HCT116 (cell line): ENCODE results near the gene DPP6. TPM values are rescaled to one million over a fixed set of nuclear protein-coding genes. Genes with fewer than 3 reads are reported as not detected.

Source experiments
- ATAC-seq: fragments of 200-7000 bp; cut with Tn5 transposase; 2 replicates; pipeline ENCODE4 v1.9.1; 2020; ENCODE audit warnings: mild to moderate bottlenecking, moderate library complexity
- BruUV-seq: library from RNA; stranded (reverse); fragments of 400-500 nt; replicated peaks from 2 replicates; lab custom pipeline; 2021; lab: Mats Ljungman, UMichigan
- CTCF ChIA-PET: fragments of 300-600 bp; sonication (Branson Sonifier 250); formaldehyde crosslinking; loops from one replicate; lab custom pipeline; 2021; ENCODE audit warnings: antibody characterized with exemption; lab: Charles Lee
- POLR2A ChIA-PET: fragments of 300-600, 350-600 bp; sonication (Branson Sonifier 250); formaldehyde crosslinking; loops from one replicate; lab custom pipeline; 2021; ENCODE audit warnings: antibody characterized with exemption; lab: Charles Lee
- RAD21 ChIA-PET, 2 experiments: fragments of 300-600 bp; sonication (Branson Sonifier 250); formaldehyde crosslinking; loops; one replicate each; lab custom pipeline; 2023; ENCODE audit warnings: low total read pairs in 2 of 2; ENCODE audit not compliant: uncharacterized antibody in 2 of 2, unreplicated experiment in 2 of 2, low non-redundant PET in 1 of 2; lab: Charles Lee
- DNase-seq: peaks from one replicate; pipeline ENCODE4 v3.0.0-alpha.2; 2010; ENCODE audit warnings: low read depth, low spot score
- H2AFZ ChIP-seq: fragments of 200-600 bp; shearing (Covaris generic), sonication (generic); 2 replicates; pipeline ENCODE4 v1.6.1; 2017; ENCODE audit warnings: low read depth, mixed run types, mixed read lengths, antibody characterized with exemption, low read length; ENCODE audit not compliant: poor library complexity, severe bottlenecking
- H3K27ac ChIP-seq: 2 replicates; pipeline ENCODE4 v1.5.1; 2012; ENCODE audit warnings: low read depth, low read length
- H3K27me3 ChIP-seq: fragments of 200-600 bp; sonication (generic); 2 replicates; pipeline ENCODE4 v1.6.1; 2016; ENCODE audit warnings: mixed run types, low read length, mixed read lengths; ENCODE audit not compliant: insufficient read depth
- H3K36me3 ChIP-seq, 2 experiments: fragments of 200-500 bp in 1 of 2; fragments of 200-600 bp in 1 of 2; sonication (Bioruptor generic) in 1 of 2; sonication (generic) in 1 of 2; 2 replicates each; pipeline versions ENCODE4 v1.5.1 to v1.6.1; 2014 to 2016; ENCODE audit warnings: low read length in 2 of 2, inconsistent platforms in 1 of 2, mixed read lengths in 1 of 2, mixed run types in 1 of 2; ENCODE audit not compliant: insufficient read depth in 2 of 2, control insufficient read depth in 1 of 2
- H3K4me1 ChIP-seq, 2 experiments: fragments of 200-600 bp in 1 of 2; sonication (generic) in 1 of 2; 2 replicates each; pipeline versions ENCODE4 v1.5.1 to v1.6.1; 2012 to 2017; ENCODE audit warnings: low read length in 2 of 2, inconsistent platforms in 1 of 2, mild to moderate bottlenecking in 1 of 2, mixed read lengths in 1 of 2, mixed run types in 1 of 2, moderate library complexity in 1 of 2; ENCODE audit not compliant: insufficient read depth in 2 of 2, control insufficient read depth in 1 of 2
- H3K4me2 ChIP-seq: fragments of 200-600 bp; sonication (generic); 2 replicates; pipeline ENCODE4 v1.6.1; 2017; ENCODE audit warnings: mixed run types, low read length, mixed read lengths
- H3K4me3 ChIP-seq, 2 experiments: fragments of 200-600 bp in 1 of 2; sonication (generic) in 1 of 2; replicated peaks in 1 of 2; 2 replicates each; pipeline ENCODE4 v1.5.1; 2011 to 2016; ENCODE audit warnings: low read length in 2 of 2, control low read depth in 1 of 2, low read depth in 1 of 2, mild to moderate bottlenecking in 1 of 2, mixed read lengths in 1 of 2, mixed run types in 1 of 2
- H3K79me2 ChIP-seq: fragments of 200-600 bp; sonication (generic); 2 replicates; pipeline ENCODE4 v1.6.1; 2017; ENCODE audit warnings: mild to moderate bottlenecking, mixed run types, low read length, moderate library complexity, mixed read lengths; ENCODE audit not compliant: insufficient read depth
- H3K9ac ChIP-seq: fragments of 200-600 bp; sonication (generic); 2 replicates; pipeline ENCODE4 v1.6.1; 2016; ENCODE audit warnings: low read length, mixed read lengths
- H3K9me2 ChIP-seq: fragments of 200-600 bp; sonication (generic), shearing (Covaris generic); 2 replicates; pipeline ENCODE4 v1.6.1; 2017; ENCODE audit warnings: mixed run types, mild to moderate bottlenecking, moderate library complexity; ENCODE audit not compliant: insufficient read depth
- H3K9me3 ChIP-seq, 2 experiments: fragments of 200-500 bp in 1 of 2; fragments of 200-600 bp in 1 of 2; sonication (Bioruptor generic) in 1 of 2; sonication (generic) in 1 of 2; 2 replicates each; pipeline ENCODE4 v1.6.1; 2014 to 2017; ENCODE audit warnings: low read length in 2 of 2, mixed read lengths in 2 of 2, inconsistent platforms in 1 of 2, low read depth in 1 of 2, mild to moderate bottlenecking in 1 of 2, mixed run types in 1 of 2, moderate library complexity in 1 of 2; ENCODE audit not compliant: control insufficient read depth in 1 of 2, insufficient read depth in 1 of 2
- H4K20me1 ChIP-seq: fragments of 200-600 bp; sonication (generic), shearing (Covaris generic); 2 replicates; pipeline ENCODE4 v1.6.1; 2017; ENCODE audit warnings: mixed run types, mild to moderate bottlenecking, moderate library complexity; ENCODE audit not compliant: insufficient read depth
- ATF3 ChIP-seq: IDR thresholded peaks from 2 replicates; pipeline ENCODE4 v1.6.1; 2012
- CEBPB ChIP-seq: IDR thresholded peaks from 2 replicates; pipeline ENCODE4 v1.6.1; 2012; ENCODE audit warnings: low read depth
- CTCF ChIP-seq, 3 experiments: fragments of 200-600 bp in 1 of 3; sonication (generic) in 1 of 3; IDR thresholded peaks in 2 of 3; conservative IDR thresholded peaks in 1 of 3; 2 replicates each; pipeline ENCODE4 v1.5.1; 2012 to 2017; ENCODE audit warnings: low read depth in 2 of 3, low read length in 2 of 3, antibody characterized with exemption in 1 of 3, borderline replicate concordance in 1 of 3, control low read depth in 1 of 3, mild to moderate bottlenecking in 1 of 3, mixed read lengths in 1 of 3, mixed run types in 1 of 3, moderate library complexity in 1 of 3; ENCODE audit not compliant: insufficient read depth in 1 of 3
- EGR1 ChIP-seq: IDR thresholded peaks from 2 replicates; pipeline ENCODE4 v1.6.1; 2012; ENCODE audit warnings: low read depth
- POLR2A ChIP-seq: IDR thresholded peaks from 2 replicates; pipeline ENCODE4 v1.7.0; 2011; ENCODE audit warnings: borderline replicate concordance; ENCODE audit not compliant: insufficient read depth, insufficient read length; ENCODE audit errors: extremely low read depth
- RAD21 ChIP-seq: IDR thresholded peaks from 2 replicates; pipeline ENCODE4 v1.6.1; 2012; ENCODE audit warnings: low read depth, mild to moderate bottlenecking
- SP1 ChIP-seq: IDR thresholded peaks from 2 replicates; pipeline ENCODE4 v1.6.1; 2012; ENCODE audit warnings: low read depth
- TCF7L2 ChIP-seq: IDR thresholded peaks from 2 replicates; pipeline ENCODE4 v1.7.0; 2011; ENCODE audit warnings: borderline replicate concordance, inconsistent platforms; ENCODE audit not compliant: insufficient read depth, insufficient read length; ENCODE audit errors: extremely low read depth
- ZBTB33 ChIP-seq: IDR thresholded peaks from 2 replicates; pipeline ENCODE4 v1.6.1; 2011; ENCODE audit warnings: mild to moderate bottlenecking, low read length, moderate library complexity; ENCODE audit not compliant: insufficient replicate concordance; ENCODE audit errors: extremely low read depth
- ZFX ChIP-seq: fragments of 450-650 bp; IDR thresholded peaks from 2 replicates; pipeline ENCODE4 v1.6.1; 2017
- ZNF274 ChIP-seq: fragments of 200-500 bp; sonication (Bioruptor generic); IDR thresholded peaks from 2 replicates; pipeline ENCODE4 v1.6.1; 2014; ENCODE audit warnings: mild to moderate bottlenecking, low read depth, low read length, inconsistent platforms
- intact Hi-C: fragments of 100-400 bp; cut with micrococcal nuclease; formaldehyde crosslinking; loops from 2 replicates; pipeline ENCODE4 v1.10.0; 2022
- total RNA-seq: library from RNA; stranded (reverse); gene quantifications from one replicate; pipeline ENCODE4 v1.2.1, GENCODE V29; 2021; ENCODE audit not compliant: unreplicated experiment

The DPP6 gene
- total RNA-seq, 1 experiment from 2014 or later, result not detected

GRCh38 chr7:154647625-154648024 is 595.4 kb downstream of the DPP6 start (continued):
- TF ChIP-seq ZBTB33, result no peak

GRCh38 chr7:154649015-154649414 is 596.8 kb downstream of the DPP6 start:
- CTCF ChIA-PET, result no interaction called here
- Histone ChIP-seq H3K79me2 (no peaks in the 10 kb centered on the region), H3K4me2 (no peak overlapping the region)

GRCh38 chr7:154649434-154649833 is 597.2 kb downstream of the DPP6 start:
- H3K4me1 ChIP-seq, result no peaks in the 10 kb centered on the region
- ATAC-seq, result no peak
- H3K36me3 ChIP-seq, result no peaks in the 10 kb centered on the region; a peak in 1 of 4 replicates
- H3K9me2 ChIP-seq, result no peaks in the 10 kb centered on the region
- no peak overlapping the region for H3K4me2 ChIP-seq
- ChIA-PET POLR2A (no interaction called here), RAD21 (no interaction called here), CTCF (no interaction called here)
- TF ChIP-seq CTCF (IDR thresholded peaks at IDR 0.05 in 2 of 3, conservative IDR thresholded peaks at IDR 0.05 in 1 of 3; ENCODE audit: borderline replicate concordance in 1 of 3, insufficient read depth in 1 of 3, low read depth in 2 of 3, low read length in 2 of 3), result no peak
- no peak for TF ChIP-seq POLR2A
- TF ChIP-seq CEBPB, result no peak
- no peak for TF ChIP-seq ZFX
- no peak for TF ChIP-seq RAD21
- TF ChIP-seq ZNF274, result no peak
- TF ChIP-seq EGR1, result no peak
- no peak for TF ChIP-seq TCF7L2
- DNase-seq, result no peak
- peaks cover 0 to 2% of the 10 kb centered on the region in 2 experiments; a peak in 1 of 4 replicates for H3K9me3 ChIP-seq
- no peak overlapping the region for H3K4me3 ChIP-seq
- no TSS peak for BruUV-seq
- H3K9ac ChIP-seq, result no peak overlapping the region
- no peaks in the 10 kb centered on the region for H3K79me2 ChIP-seq
- H3K27me3 ChIP-seq, result no peaks in the 10 kb centered on the region
- no peaks in the 10 kb centered on the region for H4K20me1 ChIP-seq
- no peak overlapping the region for H2AFZ ChIP-seq
- H3K27ac ChIP-seq, result no peak overlapping the region
- intact Hi-C loops, result no loop called here

More at GRCh38 chr7:154649015-154649414, 596.8 kb downstream of the DPP6 start:
- intact Hi-C loops, result no loop called here
- ChIA-PET POLR2A (no interaction called here), RAD21 (no interaction called here)
- Histone ChIP-seq H3K9ac (no peak overlapping the region), H3K27me3 (no peaks in the 10 kb centered on the region), H3K4me1 (no peaks in the 10 kb centered on the region), H4K20me1 (no peaks in the 10 kb centered on the region), H3K27ac (no peak overlapping the region), H3K9me3 (peaks cover 0 to 2% of the 10 kb centered on the region in 2 experiments; a peak in 1 of 4 replicates), H2AFZ (no peak overlapping the region), H3K36me3 (no peaks in the 10 kb centered on the region; a peak in 1 of 4 replicates), H3K4me3 (no peak overlapping the region), H3K9me2 (no peaks in the 10 kb centered on the region)
- no TSS peak for BruUV-seq
- TF ChIP-seq ATF3, result no peak
- no peak for TF ChIP-seq SP1
- ATAC-seq (no peak), DNase-seq (no peak)
